Glutamatergic neuron (in vitro differentiated cells): ENCODE data around the gene COASY. TPM values are rescaled to one million over a fixed set of nuclear protein-coding genes. Genes with fewer than 3 reads are reported as not detected.
"Not testable (repeated sequence)": the region's sequence is repeated elsewhere in the genome, so short reads cannot be mapped to it uniquely, and the experiment has no call there.

Experiments used
- DNase-seq: peaks from one replicate; pipeline ENCODE4 v3.0.0; 2022
- H3K27ac Mint-ChIP-seq: one replicate; pipeline ENCODE4 v1.8.0; 2020; ENCODE audit warnings: mild to moderate bottlenecking, mixed read lengths, inconsistent platforms; ENCODE audit not compliant: unreplicated experiment
- H3K27me3 Mint-ChIP-seq: one replicate; pipeline ENCODE4 v1.8.0; 2020; ENCODE audit warnings: mild to moderate bottlenecking, moderate library complexity, mixed read lengths, inconsistent platforms; ENCODE audit not compliant: unreplicated experiment
- H3K36me3 Mint-ChIP-seq: one replicate; pipeline ENCODE4 v1.8.0; 2020; ENCODE audit warnings: mild to moderate bottlenecking, mixed read lengths, inconsistent platforms; ENCODE audit not compliant: unreplicated experiment
- H3K4me1 Mint-ChIP-seq: one replicate; pipeline ENCODE4 v1.8.0; 2020; ENCODE audit warnings: mild to moderate bottlenecking, low read depth, mixed read lengths, inconsistent platforms; ENCODE audit not compliant: unreplicated experiment
- H3K4me3 Mint-ChIP-seq: one replicate; pipeline ENCODE4 v1.8.0; 2020; ENCODE audit warnings: mild to moderate bottlenecking, mixed read lengths, inconsistent platforms; ENCODE audit not compliant: unreplicated experiment
- H3K9me3 Mint-ChIP-seq: one replicate; pipeline ENCODE4 v1.8.0; 2020; ENCODE audit warnings: mild to moderate bottlenecking, moderate library complexity, mixed read lengths, inconsistent platforms; ENCODE audit not compliant: unreplicated experiment
- CTCF ChIP-seq: fragments of 200-600 bp; sonication (generic); IDR thresholded peaks from one replicate; pipeline ENCODE4 v1.5.0; 2021; ENCODE audit not compliant: partially characterized antibody, unreplicated experiment
- total RNA-seq: library from RNA; stranded (reverse); fragmentation: NEBNext Ultra II Directional; extraction: Animal tissue kit (Norgen Biotek cat#: 25700); gene quantifications from one replicate; pipeline ENCODE4 v1.2.1, GENCODE V29; 2021; ENCODE audit not compliant: unreplicated experiment

Gene COASY
- total RNA-seq, 1 donor from 2014 or later: 57.4 TPM

GRCh38 chr17:42607769-42608168, 45.8 kb downstream of the COASY start:
- H3K36me3 Mint-ChIP-seq: no peaks in the 10 kb centered on the region
- H3K9me3 Mint-ChIP-seq: peaks cover 7% of the 10 kb centered on the region
- H3K4me3 Mint-ChIP-seq: peak overlapping the region; percentile 96
- peaks cover 4% of the 10 kb centered on the region for H3K27me3 Mint-ChIP-seq
- H3K27ac Mint-ChIP-seq: no peak overlapping the region
- no peak for DNase-seq
- no peak for TF ChIP-seq CTCF
- H3K4me1 Mint-ChIP-seq: peaks cover 2% of the 10 kb centered on the region

GRCh38 chr17:42608305-42609181, 46.6 kb downstream of the COASY start:
- peak overlapping the region; percentile 96 for H3K4me3 Mint-ChIP-seq
- H3K9me3 Mint-ChIP-seq: peaks cover 7% of the 10 kb centered on the region
- peaks cover 1% of the 10 kb centered on the region for H3K36me3 Mint-ChIP-seq
- DNase-seq: no peak
- peaks cover 5% of the 10 kb centered on the region for H3K27me3 Mint-ChIP-seq
- no peak for TF ChIP-seq CTCF
- peaks cover 2% of the 10 kb centered on the region for H3K4me1 Mint-ChIP-seq
- H3K27ac Mint-ChIP-seq: peak overlapping the region; percentile 97

- peaks cover 7% of the 10 kb centered on the region for H3K9me3 Mint-ChIP-seq
- peaks cover 5% of the 10 kb centered on the region for H3K27me3 Mint-ChIP-seq
- peak within 1 kb of the TSS; percentile 97 for H3K27ac Mint-ChIP-seq
- peak; percentile 99 for DNase-seq
- peaks cover 5% of the 10 kb centered on the region for H3K36me3 Mint-ChIP-seq
- peaks cover 2% of the 10 kb centered on the region for H3K4me1 Mint-ChIP-seq
- H3K4me3 Mint-ChIP-seq: peak within 1 kb of the TSS; percentile 96
- no peak for TF ChIP-seq CTCF
Observed at GRCh38 chr17:42609182-42609813, 47.4 kb downstream of the COASY start, which contains the start of the genes RETREG3 and TUBG1. TSS of gene RETREG3 (minus strand) at chr17:42609374. CDS start at chr17:42609324, 50 bp downstream. TSS of gene TUBG1 (plus strand) at chr17:42609683. CDS start at chr17:42609738, 55 bp downstream.

- peak; percentile 28 for DNase-seq
- not testable (repeated sequence) for H3K36me3 Mint-ChIP-seq, H3K4me1 Mint-ChIP-seq, H3K9me3 Mint-ChIP-seq, H3K27me3 Mint-ChIP-seq
- peak overlapping the region; percentile 76 for H3K27ac Mint-ChIP-seq
- H3K4me3 Mint-ChIP-seq: peak overlapping the region; percentile 96
Observed at GRCh38 chr17:42609814-42610801, 48.2 kb downstream of the COASY start.

GRCh38 chr17:42612013-42612412, 50.1 kb downstream of the COASY start:
- no peak for DNase-seq
- peak overlapping the region; percentile 55 for H3K4me3 Mint-ChIP-seq
- peaks cover 5% of the 10 kb centered on the region for H3K36me3 Mint-ChIP-seq
- no peak for TF ChIP-seq CTCF
- H3K27me3 Mint-ChIP-seq: peaks cover 7% of the 10 kb centered on the region
- peaks cover 7% of the 10 kb centered on the region for H3K9me3 Mint-ChIP-seq
- peaks cover 2% of the 10 kb centered on the region for H3K4me1 Mint-ChIP-seq
- H3K27ac Mint-ChIP-seq: peak overlapping the region; percentile 8
